K562 (cell line): Measurements from ENCODE around the gene OR52J3. TPM values are rescaled to one million over a fixed set of nuclear protein-coding genes. Genes with fewer than 3 reads are reported as not detected.

Experiments
- ARID4B ChIP-seq: sonication (generic); formaldehyde crosslinking; IDR thresholded peaks from 2 replicates; pipeline ENCODE4 v1.8.0; 2022; ENCODE audit warnings: mild to moderate bottlenecking, missing genetic modification reagents
- CCAR2 ChIP-seq: fragments of 200-400 bp; formaldehyde crosslinking; IDR thresholded peaks from 2 replicates; pipeline ENCODE4 v1.6.1; 2017; ENCODE audit warnings: mild to moderate bottlenecking, low read depth, low read length
- HCFC1 ChIP-seq: IDR thresholded peaks from 2 replicates; pipeline ENCODE4 v1.6.1; 2012; ENCODE audit warnings: low read depth, low read length, improper control_type of control experiment
- MEF2A ChIP-seq: IDR thresholded peaks from 2 replicates; pipeline ENCODE4 v1.6.1; 2011; ENCODE audit warnings: low read depth, mild to moderate bottlenecking, low read length, moderate library complexity; ENCODE audit not compliant: control insufficient read depth
- SMARCC2 ChIP-seq: fragments of 450-650 bp; IDR thresholded peaks from 2 replicates; pipeline ENCODE4 v1.6.1; 2017; ENCODE audit warnings: antibody characterized with exemption, moderate library complexity, mild to moderate bottlenecking, low read depth
- polyA plus RNA-seq, 8 experiments: library from polyadenylated mRNA; depleted of rRNA in 4 of 8; stranded (reverse) in 5 of 8; unstranded in 3 of 8; fragments of >200 nt; fragmentation: Nextera tagmentation in 2 of 8; fragmentation: Illumina TruSeq in 1 of 8; extraction: Ambion mirVana in 2 of 8; extraction: Trizol in 1 of 8; gene quantifications; 2 replicates each; pipeline versions ENCODE4 v1.2.1 to v1.2.3, GENCODE V29; 2011 to 2014; ENCODE audit warnings: inconsistent platforms in 1 of 8, missing spikeins in 1 of 8
- total RNA-seq, 7 experiments: library from RNA; depleted of rRNA in 6 of 7; stranded (reverse); fragments of >200 nt in 6 of 7; fragmentation: Illumina TruSeq in 2 of 7; extraction: Trizol in 2 of 7; gene quantifications; 2 replicates each; pipeline versions ENCODE4 v1.2.1 to v1.2.3, GENCODE V29; 2011 to 2021; ENCODE audit warnings: low replicate concordance in 1 of 7
- TF ChIP-seq, protein P1 (sequence below), 2 experiments: fragments of 450-650 bp in 1 of 2; sonication (generic) in 1 of 2; formaldehyde crosslinking in 1 of 2; IDR thresholded peaks in 1 of 2; conservative IDR thresholded peaks in 1 of 2; 2 replicates each; pipeline versions ENCODE4 v1.6.1 to v1.8.1; 2016 to 2023; ENCODE audit warnings: mild to moderate bottlenecking in 2 of 2, moderate library complexity in 2 of 2, inconsistent platforms in 1 of 2, missing genetic modification reagents in 1 of 2

Gene OR52J3
- total and polyA plus RNA-seq, 9 of the 15 experiments (the other 6 are each of a cell fraction or from before 2014, with no cell fraction given) = not detected

DNA sequence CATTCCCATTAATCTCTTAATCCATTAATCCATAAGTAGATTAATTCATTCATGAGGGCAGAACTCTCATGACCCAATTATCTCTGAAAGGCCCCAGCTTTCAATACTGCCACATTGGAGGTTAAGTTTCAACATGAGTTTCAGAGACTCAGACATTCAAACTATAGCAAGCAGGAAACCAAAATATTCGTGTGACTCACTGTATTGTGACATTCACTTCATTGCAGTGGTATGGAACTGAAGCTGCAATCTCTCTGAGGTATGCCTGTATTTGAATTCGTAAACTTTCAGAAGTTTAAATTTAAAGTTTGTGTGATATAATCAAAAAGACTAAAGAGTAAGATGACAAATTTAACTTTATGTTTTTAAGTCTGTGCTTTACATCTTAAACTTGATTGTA lies 2.9 kb upstream of the OR52J3 start (continued):
- TF ChIP-seq ARID4B (no peak), SMARCC2 (no peak), HCFC1 (no peak), MEF2A (no peak), CCAR2 (no peak)
- TF ChIP-seq, protein P1, sequence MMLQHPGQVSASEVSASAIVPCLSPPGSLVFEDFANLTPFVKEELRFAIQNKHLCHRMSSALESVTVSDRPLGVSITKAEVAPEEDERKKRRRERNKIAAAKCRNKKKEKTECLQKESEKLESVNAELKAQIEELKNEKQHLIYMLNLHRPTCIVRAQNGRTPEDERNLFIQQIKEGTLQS (IDR thresholded peaks at IDR 0.05) = no peak
- TF ChIP-seq, protein P1 (CRISPR knock-in tag; conservative IDR thresholded peaks at IDR 0.05) = no peak
